Right ventricle myocardium inferior (tissue), 1 donor: ENCODE data around the gene CCL13. TPM values are rescaled to one million over a fixed set of nuclear protein-coding genes. Genes with fewer than 3 reads are reported as not detected.

Experiments used
- ATAC-seq: fragments of 200-7000 bp; cut with Tn5 transposase; one replicate; pipeline ENCODE4 v1.9.1; 2020; ENCODE audit warnings: mild to moderate bottlenecking, moderate library complexity
- DNase-seq: peaks from one replicate; pipeline ENCODE4 v3.0.0; 2021; ENCODE audit errors: missing footprints
- intact Hi-C: fragments of 100-400 bp; cut with DNase I; formaldehyde crosslinking; loops from one replicate; pipeline ENCODE4 v1.11.0; 2022
- total RNA-seq: library from RNA; stranded (reverse); fragmentation: NEBNext Ultra II Directional; extraction: Animal tissue kit (Norgen Biotek cat#: 25700); gene quantifications from one replicate; pipeline ENCODE4 v1.2.1, GENCODE V29; 2021
- donor health status: DM: no; HTN: yes; CAD: no; lungs with severe emphysema.

CCL13 gene
- total RNA-seq, 1 donor from 2014 or later = 1.2 TPM

- intact Hi-C loops = no loop called here
- no peak for ATAC-seq
- no peak for DNase-seq
Measured at GRCh38 chr17:34377078-34377823, 21.0 kb downstream of the CCL13 start.

- intact Hi-C loops = no loop called here
- ATAC-seq = no peak
Measured at GRCh38 chr17:34378664-34379101, 22.4 kb downstream of the CCL13 start.

GRCh38 chr17:34379868-34380267 is 23.6 kb downstream of the CCL13 start:
- DNase-seq (no peak), ATAC-seq (no peak)
- intact Hi-C loops = no loop called here

More at GRCh38 chr17:34378664-34379101, 22.4 kb downstream of the CCL13 start:
- no peak for DNase-seq

GRCh38 chr17:34382621-34383124 is 26.4 kb downstream of the CCL13 start:
- DNase-seq = no peak
- intact Hi-C loops = no loop called here
- no peak for ATAC-seq

DNA sequence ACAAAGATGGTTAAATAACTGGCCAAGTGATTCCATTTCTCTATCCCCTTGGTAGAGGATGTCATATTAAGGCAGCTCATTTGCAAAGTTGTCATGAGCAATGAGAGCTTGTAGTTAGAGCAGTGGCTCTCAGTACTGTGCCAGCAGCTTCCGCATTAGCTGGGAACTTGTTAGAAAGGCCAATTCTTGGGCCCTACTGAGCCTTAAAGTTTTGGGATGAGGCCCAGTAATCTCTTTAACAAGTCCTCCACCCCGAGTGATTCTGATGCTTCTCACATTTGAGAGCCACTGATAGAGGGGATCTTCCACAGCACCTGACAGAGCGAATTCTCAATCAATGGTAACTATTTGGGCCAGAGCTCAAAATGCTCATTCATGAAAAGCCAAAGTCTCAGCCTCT is 26.9 kb downstream of the CCL13 start:
- intact Hi-C loops = no loop called here
- ATAC-seq (no peak), DNase-seq (no peak)

DNA sequence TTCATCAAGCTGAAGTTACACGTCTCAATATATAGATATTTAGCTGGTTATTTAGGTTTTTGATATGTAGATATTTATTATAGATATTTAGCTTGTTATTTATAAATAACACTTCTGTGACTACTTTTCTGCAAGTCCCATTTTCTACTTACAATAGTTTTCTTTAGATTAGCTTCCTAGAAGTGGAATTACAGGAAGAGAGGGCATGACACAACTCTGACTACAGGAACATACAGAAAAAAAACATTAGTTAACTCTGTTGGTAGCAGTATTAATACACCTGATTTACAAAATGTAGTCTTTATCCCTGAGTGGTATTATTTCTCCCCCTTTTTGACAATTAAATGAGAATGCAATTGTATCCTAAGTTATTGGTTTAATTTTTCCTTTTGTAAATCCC is 28.0 kb downstream of the CCL13 start:
- ATAC-seq = no peak
- intact Hi-C loops = no loop called here
- DNase-seq = no peak

DNA sequence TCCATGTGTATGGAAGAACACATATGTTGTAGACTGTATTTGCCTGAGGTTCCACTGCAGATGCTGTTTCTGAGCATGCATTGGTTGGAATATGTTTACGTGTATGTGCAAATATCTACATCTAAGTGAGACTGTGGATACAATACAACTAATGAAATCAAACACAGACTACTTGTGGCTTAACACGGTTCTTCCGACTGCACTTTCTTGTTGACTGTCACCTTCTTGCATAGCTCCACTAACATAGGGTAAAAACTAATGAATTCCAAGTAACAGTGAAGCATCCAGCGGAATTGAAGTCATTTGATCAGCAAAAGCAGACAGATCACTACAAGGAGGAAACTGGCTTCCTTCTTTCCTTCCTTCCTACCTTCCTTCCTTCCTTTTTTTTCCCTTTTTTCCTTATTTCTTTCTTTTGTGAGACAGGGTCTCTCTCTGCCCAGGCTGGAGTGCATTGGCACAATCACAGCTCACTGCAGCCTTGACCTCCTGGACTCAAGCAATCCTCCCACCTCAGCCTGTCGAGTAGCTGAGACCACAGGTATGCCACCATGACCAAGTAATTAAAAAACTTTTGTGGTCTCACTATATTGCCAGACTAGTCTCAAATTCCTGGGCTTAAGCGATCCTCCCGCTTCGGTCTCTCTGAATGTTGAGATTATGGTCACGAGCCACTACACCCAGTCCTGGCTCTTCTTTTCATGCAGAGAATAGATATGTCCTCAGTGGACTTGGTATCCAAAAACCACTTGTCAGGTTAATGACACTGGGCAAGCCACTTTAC is 28.7 kb downstream of the CCL13 start:
- ATAC-seq (no peak), DNase-seq (no peak)
- intact Hi-C loops = no loop called here

GRCh38 chr17:34386343-34386696 is 30.0 kb downstream of the CCL13 start:
- DNase-seq = no peak
- ATAC-seq = no peak
- intact Hi-C loops = no loop called here

DNA sequence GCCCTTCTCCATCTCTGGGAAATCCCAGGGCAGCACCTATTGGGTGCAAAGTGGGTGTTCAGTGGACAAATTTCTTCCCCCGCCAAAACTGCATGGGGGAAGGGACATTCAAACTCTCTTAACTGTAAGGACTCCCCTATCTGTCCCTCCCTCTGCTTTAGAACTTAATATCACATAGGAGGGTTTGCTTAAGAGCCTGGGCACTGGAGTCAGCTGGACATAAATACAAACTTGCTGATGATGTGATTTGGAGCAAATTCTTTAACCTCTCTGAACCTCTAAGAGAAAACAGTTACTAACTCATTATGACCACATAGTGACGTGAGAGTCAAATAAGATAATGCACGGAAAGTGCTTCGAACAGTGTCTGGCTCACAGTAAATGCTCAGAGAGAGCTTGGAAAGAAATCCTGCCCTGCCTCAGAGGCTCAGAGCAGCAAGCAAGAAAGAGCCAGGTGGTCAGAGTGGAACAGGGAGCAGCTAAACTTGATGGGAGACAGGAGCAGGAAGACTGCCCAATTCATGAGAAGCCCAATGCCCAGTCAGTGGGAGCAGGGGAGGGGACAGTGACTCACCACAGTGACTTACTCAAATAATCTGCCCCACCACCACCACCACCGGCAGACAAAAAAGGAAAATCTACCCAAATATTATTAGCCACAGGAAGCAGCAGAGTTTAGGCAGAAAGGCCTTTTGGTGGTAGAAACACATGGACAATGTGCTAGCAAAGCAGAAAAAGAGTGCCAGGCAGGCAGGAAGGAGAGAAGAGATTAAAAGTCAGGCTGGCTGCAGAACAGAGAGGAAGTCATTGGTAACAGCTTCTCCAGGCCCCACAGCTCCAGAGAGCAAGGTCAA is 30.6 kb downstream of the CCL13 start:
- intact Hi-C loops = no loop called here
- ATAC-seq (no peak), DNase-seq (no peak)

GRCh38 chr17:34387566-34387965 is 31.3 kb downstream of the CCL13 start:
- DNase-seq = no peak
- no peak for ATAC-seq
- intact Hi-C loops = no loop called here

- ATAC-seq (no peak), DNase-seq (no peak)
- intact Hi-C loops = no loop called here
Measured at GRCh38 chr17:34389126-34389750, 33.0 kb downstream of the CCL13 start.

DNA sequence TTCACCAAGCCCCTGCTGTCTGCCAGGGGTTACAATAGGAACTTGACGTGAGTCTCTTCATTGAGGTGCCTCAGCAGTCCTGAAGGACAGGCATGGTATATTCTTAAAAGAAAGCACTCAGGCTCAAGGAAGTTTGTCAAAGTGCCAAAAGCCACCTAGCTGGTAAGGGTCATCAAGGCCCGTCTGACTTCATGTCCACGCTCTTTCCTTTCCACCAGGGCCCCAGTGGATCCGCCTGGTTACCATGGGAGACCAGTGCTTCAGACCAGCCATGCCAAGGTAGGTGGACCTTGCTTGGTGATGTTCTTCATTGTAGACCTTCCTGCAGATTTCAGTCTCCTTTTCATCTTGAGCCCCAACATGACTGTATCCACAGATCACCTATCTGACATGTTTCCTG is 34.4 kb downstream of the CCL13 start:
- DNase-seq (no peak), ATAC-seq (no peak)
- intact Hi-C loops = no loop called here

DNA sequence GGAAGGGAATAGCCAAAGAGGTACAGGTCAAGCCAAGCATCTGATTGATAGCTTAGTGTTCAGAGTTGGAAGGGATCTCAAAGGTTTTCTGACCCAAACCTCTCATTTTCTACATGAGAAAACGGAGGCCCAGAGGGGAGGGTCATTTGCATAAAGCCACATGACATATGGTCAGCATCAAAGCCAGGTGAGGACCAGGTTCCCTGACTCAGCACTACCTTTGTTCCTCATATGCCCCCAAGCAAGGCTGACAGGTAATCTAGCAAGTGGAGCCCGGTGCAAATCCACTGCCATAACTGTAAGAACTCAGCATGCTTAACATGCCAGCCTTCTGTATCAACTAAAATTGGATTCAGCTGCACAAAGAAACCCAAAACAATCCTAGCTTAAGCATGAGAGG is 35.0 kb downstream of the CCL13 start:
- ATAC-seq = no peak
- no peak for DNase-seq
- intact Hi-C loops = no loop called here

- DNase-seq (no peak), ATAC-seq (no peak)
- intact Hi-C loops = no loop called here
Measured at GRCh38 chr17:34393401-34393800, 37.1 kb downstream of the CCL13 start.

DNA sequence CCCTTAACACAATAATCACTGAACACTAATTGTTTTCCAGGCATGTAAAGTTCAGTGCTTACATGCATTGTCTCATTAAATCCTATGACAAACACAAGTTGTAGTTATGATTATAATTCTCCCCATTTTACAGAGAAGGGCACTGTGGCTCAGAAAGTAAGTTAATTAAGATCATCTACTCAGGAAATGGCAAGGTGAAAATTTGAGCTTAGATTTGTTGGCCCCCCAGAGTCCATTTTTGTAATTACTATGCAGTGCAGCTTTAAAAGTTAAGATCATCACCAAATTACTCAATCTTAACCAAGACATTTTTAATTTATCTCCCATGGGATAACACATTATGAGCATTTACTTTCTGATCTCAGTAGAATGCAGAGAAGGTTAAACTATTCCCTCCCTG is 41.0 kb downstream of the CCL13 start:
- no peak for ATAC-seq
- no peak for DNase-seq
- intact Hi-C loops = no loop called here

DNA sequence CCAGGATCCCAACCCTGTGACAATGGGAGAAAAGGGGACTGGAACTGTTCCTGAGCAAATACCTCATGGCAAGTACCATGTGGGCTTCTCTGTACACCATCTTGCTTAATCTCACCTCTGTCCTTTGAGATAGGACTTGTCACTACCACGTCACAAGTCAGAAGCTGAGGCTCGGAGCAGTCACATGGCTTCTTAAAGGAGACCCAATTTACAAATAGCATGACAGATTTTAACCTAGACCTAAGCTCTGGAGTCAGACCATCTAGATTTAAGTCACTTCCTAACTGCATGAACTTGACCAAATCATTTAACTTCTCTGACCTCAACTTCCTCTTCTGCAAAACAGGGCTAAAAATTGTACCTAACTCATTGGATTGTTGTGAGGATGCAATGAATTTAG is 42.7 kb downstream of the CCL13 start:
- no peak for ATAC-seq
- no peak for DNase-seq
- intact Hi-C loops = no loop called here

GRCh38 chr17:34399725-34400124 is 43.4 kb downstream of the CCL13 start:
- DNase-seq = no peak
- ATAC-seq = no peak
- intact Hi-C loops = no loop called here

GRCh38 chr17:34400301-34400931 is 44.1 kb downstream of the CCL13 start:
- intact Hi-C loops = no loop called here
- ATAC-seq (no peak), DNase-seq (no peak)

DNA sequence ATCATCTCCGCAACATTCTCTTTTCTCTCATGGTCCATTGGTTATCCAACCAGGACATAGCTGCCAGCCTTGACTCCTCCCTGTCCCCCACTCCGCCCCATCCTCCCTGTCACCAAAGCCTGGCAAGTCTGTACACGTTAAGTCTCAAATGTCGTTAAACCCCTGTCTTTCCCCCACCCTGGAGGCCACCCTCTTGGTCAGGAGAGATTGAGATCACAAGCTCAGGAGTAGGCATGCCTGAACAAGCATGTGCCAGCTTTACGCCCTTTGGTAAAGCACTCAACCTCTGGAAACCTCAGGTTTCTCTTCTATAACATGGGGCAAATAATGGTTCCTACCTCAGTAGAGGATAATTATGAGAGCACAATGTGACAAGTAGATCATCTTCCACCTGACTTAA is 44.9 kb downstream of the CCL13 start:
- DNase-seq = no peak
- intact Hi-C loops = no loop called here
- no peak for ATAC-seq
